ENCODE data around the gene GRK6.

The GRK6 gene

GRCh38 chr5:177455661-177456590 is 29.4 kb downstream of the GRK6 start (continued):
- TF ChIP-seq BCL11A (tag by site-specific recombination; IDR thresholded peaks at IDR 0.05; ENCODE audit: low read depth) (peak; percentile 44; the same call in 1 of the 2 replicates), ZNF621 (tag by site-specific recombination; IDR thresholded peaks at IDR 0.05) (no peak), ZNF169 (tag by site-specific recombination; IDR thresholded peaks at IDR 0.05) (no peak), ZFHX2 (tag by site-specific recombination; conservative IDR thresholded peaks at IDR 0.05) (peak; percentile 80), PBX3 (CRISPR knock-in tag; IDR thresholded peaks at IDR 0.05) (no peak), ZNF274 (IDR thresholded peaks at IDR 0.05; ENCODE audit: low read length) (no peak), ZNF274 (tag by site-specific recombination; IDR thresholded peaks at IDR 0.05; ENCODE audit: borderline replicate concordance) (no peak), ZNF768 (tag by site-specific recombination; IDR thresholded peaks at IDR 0.05) (no peak), ZNF658 (tag by site-specific recombination; IDR thresholded peaks at IDR 0.05) (no peak), TCF7L2 (IDR thresholded peaks at IDR 0.05; ENCODE audit: borderline replicate concordance, low read depth, low read length) (no peak), HIC1 (tag by site-specific recombination; IDR thresholded peaks at IDR 0.05) (peak; percentile 27; the same call in 1 of the 2 replicates), ZNF558 (tag by site-specific recombination; IDR thresholded peaks at IDR 0.05) (no peak), ZNF266 (tag by site-specific recombination; IDR thresholded peaks at IDR 0.05; ENCODE audit: low read depth) (no peak), ZNF354C (tag by site-specific recombination; IDR thresholded peaks at IDR 0.05; ENCODE audit: borderline replicate concordance, low read depth) (no peak), GLI2 (tag by site-specific recombination; IDR thresholded peaks at IDR 0.05; ENCODE audit: borderline replicate concordance, low read depth) (no peak), ZNF146 (tag by site-specific recombination; IDR thresholded peaks at IDR 0.05) (no peak), MEIS1 (CRISPR knock-in tag; IDR thresholded peaks at IDR 0.05; ENCODE audit: borderline replicate concordance) (no peak), PATZ1 (tag by site-specific recombination; IDR thresholded peaks at IDR 0.05) (peak; percentile 97)
- TF ChIP-seq, protein P1, sequence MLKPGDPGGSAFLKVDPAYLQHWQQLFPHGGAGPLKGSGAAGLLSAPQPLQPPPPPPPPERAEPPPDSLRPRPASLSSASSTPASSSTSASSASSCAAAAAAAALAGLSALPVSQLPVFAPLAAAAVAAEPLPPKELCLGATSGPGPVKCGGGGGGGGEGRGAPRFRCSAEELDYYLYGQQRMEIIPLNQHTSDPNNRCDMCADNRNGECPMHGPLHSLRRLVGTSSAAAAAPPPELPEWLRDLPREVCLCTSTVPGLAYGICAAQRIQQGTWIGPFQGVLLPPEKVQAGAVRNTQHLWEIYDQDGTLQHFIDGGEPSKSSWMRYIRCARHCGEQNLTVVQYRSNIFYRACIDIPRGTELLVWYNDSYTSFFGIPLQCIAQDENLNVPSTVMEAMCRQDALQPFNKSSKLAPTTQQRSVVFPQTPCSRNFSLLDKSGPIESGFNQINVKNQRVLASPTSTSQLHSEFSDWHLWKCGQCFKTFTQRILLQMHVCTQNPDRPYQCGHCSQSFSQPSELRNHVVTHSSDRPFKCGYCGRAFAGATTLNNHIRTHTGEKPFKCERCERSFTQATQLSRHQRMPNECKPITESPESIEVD (tag by site-specific recombination; IDR thresholded peaks at IDR 0.05) = no peak
